ENCODE data around the gene ARV1. TPM values are rescaled to one million over a fixed set of nuclear protein-coding genes. Genes with fewer than 3 reads are reported as not detected.

Gene ARV1
- total RNA-seq, 1 experiment from 2014 or later, result 4.0 TPM

DNA sequence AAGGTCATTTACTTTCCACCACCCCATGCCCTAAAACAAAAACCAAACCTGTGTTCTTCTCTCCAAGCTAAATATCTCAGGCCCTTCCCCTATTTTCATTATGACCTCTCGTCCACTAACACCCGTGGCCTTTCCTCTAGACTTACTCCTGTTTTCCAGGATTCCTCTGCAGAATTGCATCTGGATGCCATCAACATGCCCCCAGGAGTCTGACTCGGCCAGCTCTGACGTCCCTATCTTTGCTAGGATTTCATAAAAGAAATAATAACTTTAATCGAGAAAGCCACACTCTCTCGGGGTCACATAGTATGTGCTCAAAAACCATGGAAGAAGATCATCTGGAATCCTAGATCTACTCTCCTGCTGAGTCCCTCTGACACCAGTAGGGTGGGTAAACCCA lies 47.7 kb downstream of the ARV1 start (continued):
- TF ChIP-seq EGR1 (IDR thresholded peaks at IDR 0.05; ENCODE audit: low read depth) (no peak), EZH2phosphoT487 (IDR thresholded peaks at IDR 0.05; ENCODE audit: borderline replicate concordance) (no peak), POLR2AphosphoS5 (IDR thresholded peaks at IDR 0.05; ENCODE audit: low read depth, low read length) (no peak), EZH2 (IDR thresholded peaks at IDR 0.05) (no peak), ELF1 (IDR thresholded peaks at IDR 0.05; ENCODE audit: borderline replicate concordance, low read depth) (no peak), POLR2A (IDR thresholded peaks at IDR 0.05; ENCODE audit: borderline replicate concordance, extremely low read depth, insufficient read depth, insufficient read length) (no peak)

DNA sequence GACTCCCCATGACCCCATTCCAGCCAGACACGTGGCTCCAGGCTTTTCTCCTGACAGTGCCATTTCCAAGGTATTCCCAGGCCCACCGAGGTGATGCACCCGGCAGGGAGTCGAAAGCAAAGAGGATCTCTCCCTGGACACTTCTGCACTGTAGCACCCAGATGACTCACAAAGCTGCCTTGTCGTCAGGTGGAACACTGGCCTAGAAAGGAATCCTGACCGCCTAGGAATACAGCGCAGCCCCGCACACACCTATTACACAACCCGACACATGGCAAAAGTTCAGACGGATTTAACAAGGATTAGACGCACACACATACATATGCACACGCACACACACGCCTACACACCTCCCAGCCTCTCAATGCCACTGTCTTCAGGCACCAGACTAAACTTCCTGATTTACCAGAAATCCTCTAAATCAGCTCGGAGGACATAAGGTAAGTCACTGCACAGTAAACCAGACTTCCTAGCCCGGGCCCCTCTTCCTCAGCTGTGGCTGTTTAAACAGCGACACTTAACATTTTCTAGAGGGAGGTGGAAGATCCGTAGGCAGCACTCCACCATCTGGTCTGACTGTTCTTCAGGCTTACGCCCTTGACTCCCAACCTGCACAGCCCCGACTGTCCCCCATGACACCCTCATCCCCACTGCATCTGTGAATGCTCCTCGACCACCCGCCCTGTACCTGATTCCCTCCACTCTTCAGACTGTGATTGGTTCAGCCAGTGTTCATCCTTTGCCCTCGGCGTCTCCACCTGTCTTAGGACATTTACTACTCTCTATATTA lies 48.4 kb downstream of the ARV1 start:
- H3K9me2 ChIP-seq (ENCODE audit: insufficient read depth), result no peaks in the 10 kb centered on the region
- H3K4me2 ChIP-seq (ENCODE audit: low read length), result no peak overlapping the region
- ChIA-PET RAD21 (ENCODE audit: low non-redundant PET in 1 of 2, low total read pairs in 2 of 2, uncharacterized antibody in 2 of 2, unreplicated experiment in 2 of 2) (no interaction called here), CTCF (no interaction called here), POLR2A (no interaction called here)
- no peaks in the 10 kb centered on the region for H3K4me1 ChIP-seq (ENCODE audit: control insufficient read depth in 1 of 2, insufficient read depth in 2 of 2, low read length in 2 of 2)
- no TSS peak for BruUV-seq (replicated peaks)
- DNase-seq (ENCODE audit: low read depth, low spot score) (no peak), ATAC-seq (no peak)
- H3K9me3 ChIP-seq (ENCODE audit: control insufficient read depth in 1 of 2, insufficient read depth in 1 of 2, low read depth in 1 of 2, low read length in 2 of 2), result no peaks in the 10 kb centered on the region
- no peak overlapping the region for H3K9ac ChIP-seq (ENCODE audit: low read length)
- H3K36me3 ChIP-seq (ENCODE audit: control insufficient read depth in 1 of 2, insufficient read depth in 2 of 2, low read length in 2 of 2), result no peaks in the 10 kb centered on the region
- H3K4me3 ChIP-seq (replicated peaks in 1 of 2; ENCODE audit: low read depth in 1 of 2, low read length in 2 of 2), result no peak overlapping the region
- H3K27me3 ChIP-seq (ENCODE audit: insufficient read depth, low read length), result no peaks in the 10 kb centered on the region
- H2AFZ ChIP-seq (ENCODE audit: low read depth, low read length, poor library complexity, severe bottlenecking), result no peak overlapping the region
- H3K27ac ChIP-seq (ENCODE audit: low read depth, low read length), result no peak overlapping the region
- H3K79me2 ChIP-seq (ENCODE audit: insufficient read depth, low read length), result peaks cover 41% of the 10 kb centered on the region
- H4K20me1 ChIP-seq (ENCODE audit: insufficient read depth), result no peaks in the 10 kb centered on the region
- intact Hi-C loops (cut with micrococcal nuclease), result no loop called here
- TF ChIP-seq POLR2AphosphoS5 (IDR thresholded peaks at IDR 0.05; ENCODE audit: low read depth, low read length) (no peak), SIN3A (IDR thresholded peaks at IDR 0.05; ENCODE audit: low read depth) (no peak), SP1 (IDR thresholded peaks at IDR 0.05; ENCODE audit: low read depth) (no peak), EZH2 (IDR thresholded peaks at IDR 0.05) (no peak), ELF1 (IDR thresholded peaks at IDR 0.05; ENCODE audit: borderline replicate concordance, low read depth) (no peak)
- TF ChIP-seq, protein P1, sequence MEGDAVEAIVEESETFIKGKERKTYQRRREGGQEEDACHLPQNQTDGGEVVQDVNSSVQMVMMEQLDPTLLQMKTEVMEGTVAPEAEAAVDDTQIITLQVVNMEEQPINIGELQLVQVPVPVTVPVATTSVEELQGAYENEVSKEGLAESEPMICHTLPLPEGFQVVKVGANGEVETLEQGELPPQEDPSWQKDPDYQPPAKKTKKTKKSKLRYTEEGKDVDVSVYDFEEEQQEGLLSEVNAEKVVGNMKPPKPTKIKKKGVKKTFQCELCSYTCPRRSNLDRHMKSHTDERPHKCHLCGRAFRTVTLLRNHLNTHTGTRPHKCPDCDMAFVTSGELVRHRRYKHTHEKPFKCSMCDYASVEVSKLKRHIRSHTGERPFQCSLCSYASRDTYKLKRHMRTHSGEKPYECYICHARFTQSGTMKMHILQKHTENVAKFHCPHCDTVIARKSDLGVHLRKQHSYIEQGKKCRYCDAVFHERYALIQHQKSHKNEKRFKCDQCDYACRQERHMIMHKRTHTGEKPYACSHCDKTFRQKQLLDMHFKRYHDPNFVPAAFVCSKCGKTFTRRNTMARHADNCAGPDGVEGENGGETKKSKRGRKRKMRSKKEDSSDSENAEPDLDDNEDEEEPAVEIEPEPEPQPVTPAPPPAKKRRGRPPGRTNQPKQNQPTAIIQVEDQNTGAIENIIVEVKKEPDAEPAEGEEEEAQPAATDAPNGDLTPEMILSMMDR (IDR thresholded peaks at IDR 0.05 in 2 of 3, conservative IDR thresholded peaks at IDR 0.05 in 1 of 3; ENCODE audit: borderline replicate concordance in 1 of 3, insufficient read depth in 1 of 3, low read depth in 2 of 3, low read length in 2 of 3), result no peak

All from HCT116 (cell line).